Thymus (tissue), 11 donors: Measurements from ENCODE around the gene WWC2. TPM values are rescaled to one million over a fixed set of nuclear protein-coding genes. Genes with fewer than 3 reads are reported as not detected.

Experiments
- DNase-seq, 9 donors: peaks; one replicate each; pipeline ENCODE4 v3.0.0-alpha.2; 2013; ENCODE audit warnings: low spot score in 9 of 9, low read depth in 6 of 9, missing footprints in 1 of 9
- H3K27ac ChIP-seq, 2 donors: one replicate each; pipeline ENCODE4 v1.5.1; 2013; ENCODE audit warnings: control low read depth in 1 of 2, low read depth in 1 of 2, low read length in 1 of 2, mild to moderate bottlenecking in 1 of 2, moderate library complexity in 1 of 2
- H3K27me3 ChIP-seq, 2 donors: one replicate each; pipeline ENCODE4 v1.5.1; 2013; ENCODE audit warnings: low read length in 1 of 2; ENCODE audit not compliant: control insufficient read depth in 2 of 2, insufficient read depth in 1 of 2
- H3K36me3 ChIP-seq, 2 donors: one replicate each; pipeline ENCODE4 v1.5.1; 2013; ENCODE audit warnings: low read length in 1 of 2, mild to moderate bottlenecking in 1 of 2, moderate library complexity in 1 of 2; ENCODE audit not compliant: control insufficient read depth in 2 of 2, insufficient read depth in 2 of 2
- H3K4me1 ChIP-seq, 2 donors: one replicate each; pipeline ENCODE4 v1.5.1; 2013; ENCODE audit warnings: low read length in 2 of 2; ENCODE audit not compliant: control insufficient read depth in 2 of 2, insufficient read depth in 2 of 2
- H3K4me3 ChIP-seq, 2 donors: one replicate each; pipeline ENCODE4 v1.5.1; 2013; ENCODE audit warnings: low read length in 2 of 2, control low read depth in 1 of 2, mild to moderate bottlenecking in 1 of 2
- H3K9me3 ChIP-seq, 2 donors: one replicate each; pipeline ENCODE4 v1.5.1; 2013; ENCODE audit warnings: low read length in 1 of 2, mild to moderate bottlenecking in 1 of 2; ENCODE audit not compliant: control insufficient read depth in 2 of 2, insufficient read depth in 1 of 2
- WGBS: extraction: QIAGEN DNeasy Blood & Tissue Kit; methylation state at CpG from one replicate; pipeline ENCODE4 v1.1.7; 2013; 5-methylcytosine and 5-hydroxymethylcytosine counted together
- polyA plus RNA-seq: library from polyadenylated mRNA; stranded (reverse); fragments of 200-250 nt; gene quantifications from one replicate; pipeline ENCODE4 v1.2.3, GENCODE V29; 2013
- total RNA-seq: library from RNA; stranded (reverse); fragments of 120-200 nt; gene quantifications from one replicate; pipeline ENCODE4 v1.2.4, GENCODE V29; 2013
- donor health status: healthy.

WWC2 gene
- total and polyA plus RNA-seq, 2 donors, result 1.5 to 2.5 TPM

GRCh38 chr4:183170894-183171293 lies 71.8 kb downstream of the WWC2 start:
- no peak overlapping the region for H3K4me3 ChIP-seq
- H3K27me3 ChIP-seq, result no peaks in the 10 kb centered on the region
- H3K27ac ChIP-seq, result no peak overlapping the region
- DNase-seq, result no peak
- H3K4me1 ChIP-seq, result no peaks in the 10 kb centered on the region
- no peaks in the 10 kb centered on the region for H3K36me3 ChIP-seq
- no peaks in the 10 kb centered on the region for H3K9me3 ChIP-seq

DNA sequence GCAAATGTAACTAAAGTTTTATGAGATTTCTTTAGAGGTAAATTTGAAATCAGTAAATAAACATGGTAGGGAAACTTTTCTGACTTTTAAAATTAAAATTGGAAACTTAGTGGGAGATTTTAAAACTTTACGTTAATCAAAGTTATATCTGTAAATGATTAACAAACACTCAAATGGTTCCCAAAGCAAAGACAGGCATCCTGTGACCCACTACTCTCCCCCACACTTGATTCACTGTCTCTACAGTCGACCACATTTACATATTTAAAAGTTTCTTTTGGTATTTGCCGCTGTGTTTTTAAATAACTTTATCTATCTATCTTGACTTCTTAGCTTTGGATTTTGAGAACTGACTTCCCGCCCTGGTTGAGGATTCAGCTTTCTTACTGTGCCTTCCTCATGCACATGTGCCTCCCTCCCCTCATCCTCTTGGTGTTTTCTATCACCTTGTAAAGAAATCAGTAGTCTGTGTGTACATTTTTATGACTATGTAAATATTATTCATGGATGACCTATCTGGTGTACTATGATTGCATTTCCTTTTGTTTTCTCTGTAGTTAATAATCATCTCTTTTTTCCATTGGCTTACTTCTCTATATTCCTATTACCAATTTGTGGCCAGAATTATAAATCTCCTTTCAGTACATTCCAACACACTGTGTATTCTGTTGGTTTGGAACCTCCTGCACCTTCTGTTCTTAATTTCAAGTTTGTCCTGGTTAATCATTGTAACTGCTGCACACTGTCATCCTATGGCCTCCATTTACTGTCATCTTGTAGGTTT lies 72.6 kb downstream of the WWC2 start:
- no peak overlapping the region for H3K4me3 ChIP-seq
- no peaks in the 10 kb centered on the region for H3K27me3 ChIP-seq
- no peaks in the 10 kb centered on the region for H3K36me3 ChIP-seq
- WGBS, result 89% methylated on average over 4 of the region's 4 CpGs
- DNase-seq, result no peak
- no peaks in the 10 kb centered on the region for H3K4me1 ChIP-seq
- no peaks in the 10 kb centered on the region for H3K9me3 ChIP-seq
- no peak overlapping the region for H3K27ac ChIP-seq

DNA sequence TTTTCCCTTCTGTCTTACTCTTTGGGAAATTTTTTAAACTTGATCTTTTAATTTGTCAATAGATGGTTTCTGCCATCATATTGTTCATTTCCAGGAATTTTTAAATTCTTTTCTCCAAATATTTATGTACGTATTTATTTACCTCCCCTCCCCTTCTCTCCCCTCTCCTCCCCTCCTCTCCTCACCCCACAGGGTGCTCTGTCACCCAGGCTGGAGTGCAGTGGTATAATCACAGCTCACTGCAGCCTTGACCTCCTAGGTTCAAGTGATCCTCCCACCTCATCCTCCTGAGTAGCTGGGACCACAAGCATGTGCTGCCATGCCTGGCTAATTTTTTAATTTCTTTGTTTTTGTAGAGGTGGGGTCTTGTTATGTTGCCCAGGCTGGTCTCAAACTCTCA lies 73.8 kb downstream of the WWC2 start:
- 95% methylated on average over 1 of the region's 1 CpG for WGBS
- Histone ChIP-seq H3K9me3 (no peaks in the 10 kb centered on the region), H3K27me3 (no peaks in the 10 kb centered on the region), H3K27ac (no peak overlapping the region), H3K4me1 (no peaks in the 10 kb centered on the region), H3K36me3 (no peaks in the 10 kb centered on the region), H3K4me3 (no peak overlapping the region)
- DNase-seq, result no peak

DNA sequence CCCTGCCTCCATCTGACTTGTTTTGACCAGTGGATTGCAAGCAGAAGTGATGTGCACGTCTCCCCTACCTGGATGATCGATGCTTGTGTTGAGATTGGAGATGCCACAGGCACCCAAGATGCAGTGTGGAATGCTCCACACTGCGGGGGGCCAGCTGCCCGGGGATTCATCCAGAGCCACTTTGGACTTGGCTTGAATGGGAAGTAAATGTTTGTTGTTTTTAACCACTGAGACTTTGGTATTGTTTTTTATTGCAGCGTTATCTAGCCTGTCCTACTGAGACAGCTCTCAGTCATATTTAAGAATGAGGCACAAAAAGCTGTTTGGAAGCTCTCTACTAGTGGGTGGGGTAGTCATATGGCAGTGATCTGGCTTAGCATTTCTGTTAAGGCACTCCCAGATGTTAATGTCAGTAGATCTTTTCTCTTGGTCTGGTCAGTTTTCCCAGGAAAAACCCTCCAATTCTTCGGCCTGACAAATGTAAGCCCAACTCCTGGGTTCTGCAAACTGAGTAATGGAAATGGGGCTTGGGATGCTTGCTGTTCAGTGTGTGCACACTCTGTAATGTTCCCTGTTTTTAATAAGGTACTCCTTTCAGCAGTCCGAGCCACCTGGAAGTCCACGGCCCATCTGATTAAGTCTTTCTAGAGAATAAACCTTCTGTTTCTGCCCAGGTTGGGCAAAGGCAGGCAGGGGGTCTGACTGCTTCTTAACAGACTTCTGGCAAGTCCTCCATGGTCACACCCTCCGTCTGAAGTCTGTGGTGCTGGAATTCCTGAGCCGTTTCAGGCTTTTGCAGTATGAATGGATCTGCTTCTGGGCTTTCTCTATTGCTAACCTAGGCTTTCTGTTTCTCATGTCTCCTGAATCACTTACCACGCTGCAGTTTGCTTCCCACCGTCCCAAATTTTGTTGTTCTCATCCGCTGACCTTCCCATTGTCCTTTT lies 74.8 kb downstream of the WWC2 start:
- H3K27ac ChIP-seq, result no peak overlapping the region
- H3K9me3 ChIP-seq, result no peaks in the 10 kb centered on the region
- H3K27me3 ChIP-seq, result no peaks in the 10 kb centered on the region
- no peaks in the 10 kb centered on the region for H3K36me3 ChIP-seq
- H3K4me1 ChIP-seq, result no peaks in the 10 kb centered on the region
- no peak for DNase-seq
- WGBS, result 85% methylated on average over 13 of the region's 13 CpGs
- no peak overlapping the region for H3K4me3 ChIP-seq

GRCh38 chr4:183175631-183176232 lies 76.7 kb downstream of the WWC2 start:
- Histone ChIP-seq H3K27ac (no peak overlapping the region), H3K4me3 (no peak overlapping the region), H3K27me3 (no peaks in the 10 kb centered on the region), H3K4me1 (no peaks in the 10 kb centered on the region), H3K36me3 (no peaks in the 10 kb centered on the region), H3K9me3 (no peaks in the 10 kb centered on the region)
- no peak for DNase-seq
- 88% methylated on average over 5 of the region's 5 CpGs for WGBS

DNA sequence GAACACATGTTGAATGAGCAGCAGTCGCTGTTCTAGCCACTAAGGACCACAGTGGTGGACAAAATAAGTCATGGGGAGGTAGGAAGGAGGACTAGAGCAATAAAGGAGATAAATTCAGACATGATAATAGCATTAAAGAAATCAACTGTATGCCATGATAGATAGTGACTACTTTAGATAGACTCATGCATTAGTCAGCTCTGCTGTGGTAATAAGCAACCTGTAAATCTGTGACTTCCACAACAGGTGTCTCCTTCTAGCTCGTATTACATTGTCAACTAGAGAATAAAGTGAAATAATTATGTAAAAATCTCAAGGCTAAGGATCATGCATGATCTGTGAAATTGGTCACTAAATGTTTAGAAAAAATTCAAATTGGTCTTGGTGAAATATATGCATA lies 77.9 kb downstream of the WWC2 start:
- Histone ChIP-seq H3K36me3 (no peaks in the 10 kb centered on the region), H3K9me3 (no peaks in the 10 kb centered on the region), H3K4me3 (no peak overlapping the region), H3K27ac (no peak overlapping the region), H3K4me1 (no peaks in the 10 kb centered on the region), H3K27me3 (no peaks in the 10 kb centered on the region)
- DNase-seq, result no peak
- WGBS, result 91% methylated on average over 2 of the region's 2 CpGs

DNA sequence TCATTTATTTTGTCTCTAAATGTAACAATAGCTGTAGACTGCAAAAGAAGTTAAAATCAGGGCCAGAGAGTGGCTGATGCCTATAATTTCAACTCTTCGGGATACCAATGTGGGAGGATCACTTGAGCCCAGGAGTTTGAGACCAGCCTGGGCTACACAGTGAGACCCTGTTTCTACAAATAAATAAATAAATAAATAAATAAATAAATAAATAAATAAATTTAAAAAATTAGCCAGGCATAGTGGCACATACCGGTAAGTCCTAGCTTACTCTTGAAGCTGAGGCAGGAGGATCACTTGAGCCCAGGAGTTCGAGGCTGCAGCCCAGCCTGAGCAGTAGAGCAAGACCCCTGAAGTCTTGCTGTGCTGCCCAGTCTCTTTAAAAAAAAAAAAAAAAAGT lies 79.1 kb downstream of the WWC2 start:
- no peaks in the 10 kb centered on the region for H3K27me3 ChIP-seq
- no peaks in the 10 kb centered on the region for H3K4me1 ChIP-seq
- no peak overlapping the region for H3K4me3 ChIP-seq
- no peaks in the 10 kb centered on the region for H3K9me3 ChIP-seq
- 33% methylated on average over 3 of the region's 3 CpGs for WGBS
- no peak overlapping the region for H3K27ac ChIP-seq
- no peak for DNase-seq
- H3K36me3 ChIP-seq, result no peaks in the 10 kb centered on the region

DNA sequence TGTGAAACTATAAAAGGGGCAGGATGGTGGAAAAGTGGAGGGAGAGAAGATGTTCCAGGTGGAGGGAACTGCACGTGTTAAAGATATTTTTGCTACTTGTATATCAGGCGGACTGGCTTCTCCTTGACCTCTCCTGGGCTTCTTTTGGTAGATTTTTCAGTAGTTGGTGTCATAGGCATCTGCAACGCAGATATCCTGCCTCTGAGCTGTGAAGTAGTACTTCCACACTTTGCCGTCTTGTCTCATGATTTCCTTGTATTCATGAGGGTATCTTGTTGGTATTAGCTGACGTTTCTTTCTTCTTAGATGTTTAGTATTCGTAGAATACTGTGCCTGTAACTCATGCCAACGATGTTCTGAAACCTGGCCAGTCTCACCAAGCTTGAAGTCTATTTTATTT lies 81.0 kb downstream of the WWC2 start:
- H3K4me1 ChIP-seq, result no peaks in the 10 kb centered on the region
- no peaks in the 10 kb centered on the region for H3K27me3 ChIP-seq
- no peaks in the 10 kb centered on the region for H3K36me3 ChIP-seq
- H3K4me3 ChIP-seq, result no peak overlapping the region
- DNase-seq, result no peak
- no peaks in the 10 kb centered on the region for H3K9me3 ChIP-seq
- H3K27ac ChIP-seq, result no peak overlapping the region
- 96% methylated on average over 7 of the region's 7 CpGs for WGBS

DNA sequence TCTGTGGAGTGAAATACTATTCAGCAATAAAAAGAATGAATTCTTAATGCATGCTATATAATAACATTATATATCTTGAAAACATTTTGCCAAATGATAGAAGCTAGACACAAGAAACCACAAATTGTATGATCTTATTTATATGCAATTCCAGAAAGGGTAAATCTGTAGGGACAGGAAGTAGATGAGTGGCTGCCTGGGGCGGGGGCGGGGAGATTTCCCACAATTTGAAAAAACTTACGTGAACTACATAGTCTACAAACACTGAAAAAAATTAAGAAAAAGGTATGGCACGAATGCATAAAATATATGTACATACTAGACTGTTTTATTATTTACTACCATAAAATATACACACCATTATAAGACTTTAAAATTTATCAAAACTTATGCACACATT lies 81.6 kb downstream of the WWC2 start:
- Histone ChIP-seq H3K27ac (no peak overlapping the region), H3K4me1 (no peaks in the 10 kb centered on the region), H3K4me3 (no peak overlapping the region), H3K27me3 (no peaks in the 10 kb centered on the region), H3K36me3 (no peaks in the 10 kb centered on the region), H3K9me3 (no peaks in the 10 kb centered on the region)
- DNase-seq, result no peak
- 95% methylated on average over 4 of the region's 4 CpGs for WGBS
